Measurements from ENCODE around the gene TVP23A.
A peak's percentile ranks its signal among the peaks of the same experiment; 100 is the strongest.
"Not testable (repeated sequence)": the region's sequence is repeated elsewhere in the genome, so short reads cannot be mapped to it uniquely, and the experiment has no call there.

The TVP23A gene

DNA sequence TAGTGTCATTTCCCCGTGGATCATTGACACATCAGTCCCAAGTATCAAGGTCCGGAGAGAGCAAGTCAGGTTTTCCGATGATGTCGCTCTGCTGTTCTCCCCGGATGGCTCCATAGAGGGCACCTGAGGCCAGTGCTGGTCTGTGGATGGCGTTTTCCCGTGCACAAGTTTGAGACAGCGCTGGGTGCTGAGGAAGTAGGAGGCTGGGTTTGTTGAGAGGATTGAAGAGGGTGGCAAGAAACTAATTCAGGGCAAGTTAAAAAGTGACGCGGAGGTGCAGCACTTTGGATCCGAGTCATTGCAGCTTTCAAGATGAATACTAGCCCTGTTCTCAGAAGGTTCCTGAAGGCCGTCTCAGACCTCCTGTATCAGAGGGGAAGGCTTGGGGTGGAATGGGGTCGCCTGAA, 67.3 kb downstream of the TVP23A start:
- Mint-ChIP-seq H3K4me1 (peaks cover 12% of the 10 kb centered on the region), H3K9me3 (no peaks in the 10 kb centered on the region), H3K27ac (no peak overlapping the region), H3K27me3 (no peaks in the 10 kb centered on the region), H3K36me3 (peaks cover 19% of the 10 kb centered on the region), H3K4me3 (no peak overlapping the region)

DNA sequence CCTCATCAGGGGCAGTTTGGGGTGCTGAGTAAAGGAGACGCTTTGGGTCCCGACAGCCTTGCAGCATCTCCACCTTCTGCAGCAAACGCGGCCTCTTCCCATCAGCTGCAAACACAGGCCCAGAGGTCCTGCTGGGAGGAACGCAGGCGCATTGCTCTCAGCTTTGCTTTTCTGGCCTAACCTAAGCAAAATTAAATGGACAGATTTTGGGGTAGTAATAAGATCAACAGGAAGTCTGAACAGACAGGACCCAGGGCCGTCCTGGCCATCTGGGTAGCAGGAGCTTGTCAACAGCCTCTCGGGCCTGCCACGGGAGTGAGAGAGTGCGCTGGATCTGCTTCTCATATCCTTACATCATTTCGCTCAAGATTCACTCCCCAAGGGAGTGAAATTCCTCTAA, 67.8 kb downstream of the TVP23A start:
- Mint-ChIP-seq H3K36me3 (peaks cover 19% of the 10 kb centered on the region), H3K4me3 (no peak overlapping the region), H3K9me3 (no peaks in the 10 kb centered on the region), H3K27me3 (no peaks in the 10 kb centered on the region), H3K4me1 (peaks cover 15% of the 10 kb centered on the region), H3K27ac (no peak overlapping the region)

DNA sequence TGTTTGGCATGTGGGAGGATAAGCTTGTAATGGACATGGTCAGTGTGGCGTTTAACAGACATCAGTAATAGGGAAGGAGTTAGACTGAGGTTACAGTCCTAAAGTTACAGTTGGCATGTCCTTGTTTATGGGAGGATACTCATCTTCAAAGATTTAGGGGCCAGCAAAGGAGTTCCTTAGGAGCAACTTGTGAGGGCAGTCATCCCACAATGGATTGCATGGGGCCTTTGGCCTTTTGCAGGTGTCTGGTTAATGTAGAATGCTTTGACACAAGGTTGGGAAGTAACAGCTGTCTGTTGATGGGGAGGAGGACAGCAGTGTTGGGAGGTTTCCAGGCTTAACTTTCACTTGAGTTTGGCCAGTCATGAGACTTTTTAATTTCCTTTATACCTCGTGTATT, 72.8 kb downstream of the TVP23A start:
- H3K9me3 Mint-ChIP-seq, result no peaks in the 10 kb centered on the region
- H3K4me1 Mint-ChIP-seq, result peaks cover 38% of the 10 kb centered on the region
- no peaks in the 10 kb centered on the region for H3K27me3 Mint-ChIP-seq
- H3K4me3 Mint-ChIP-seq, result peak overlapping the region; percentile 2
- peaks cover 7% of the 10 kb centered on the region for H3K36me3 Mint-ChIP-seq
- H3K27ac Mint-ChIP-seq, result no peak overlapping the region

DNA sequence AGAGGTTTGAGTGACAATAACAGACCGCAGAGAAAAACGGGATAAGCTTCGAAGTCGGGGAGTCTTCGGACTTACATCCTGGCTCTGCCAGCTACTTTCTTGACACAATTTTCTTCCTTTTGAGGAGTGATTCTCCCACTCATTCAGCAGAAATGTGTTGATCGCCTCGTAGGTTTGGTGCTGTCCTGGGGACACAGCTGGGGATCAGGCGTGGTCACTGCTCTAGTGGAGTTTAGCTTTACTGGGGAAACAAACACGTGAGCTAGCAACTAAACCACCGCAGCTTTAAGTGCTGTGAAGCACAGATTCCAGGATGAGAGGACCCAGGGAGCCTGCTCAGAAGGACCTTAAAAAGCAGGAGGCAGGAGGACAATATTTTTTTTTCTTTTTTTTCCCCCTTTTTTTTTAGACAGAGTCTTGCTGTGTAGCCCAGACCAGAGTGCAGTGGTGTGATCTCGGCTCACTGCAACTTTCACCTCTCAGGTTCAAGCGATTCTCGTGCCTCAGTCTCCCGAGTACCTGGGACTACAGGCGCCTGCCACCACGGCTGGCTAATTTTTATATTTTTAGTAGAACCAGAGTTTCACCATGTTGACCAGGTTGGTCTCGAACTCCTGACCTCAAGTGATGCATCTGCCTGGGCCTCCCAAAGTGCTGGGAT, 74.1 kb downstream of the TVP23A start:
- Mint-ChIP-seq H3K27me3 (no peaks in the 10 kb centered on the region), H3K9me3 (no peaks in the 10 kb centered on the region), H3K36me3 (peaks cover 5% of the 10 kb centered on the region), H3K27ac (peak overlapping the region; percentile 98), H3K4me1 (peaks cover 37% of the 10 kb centered on the region), H3K4me3 (peak overlapping the region; percentile 95)

DNA sequence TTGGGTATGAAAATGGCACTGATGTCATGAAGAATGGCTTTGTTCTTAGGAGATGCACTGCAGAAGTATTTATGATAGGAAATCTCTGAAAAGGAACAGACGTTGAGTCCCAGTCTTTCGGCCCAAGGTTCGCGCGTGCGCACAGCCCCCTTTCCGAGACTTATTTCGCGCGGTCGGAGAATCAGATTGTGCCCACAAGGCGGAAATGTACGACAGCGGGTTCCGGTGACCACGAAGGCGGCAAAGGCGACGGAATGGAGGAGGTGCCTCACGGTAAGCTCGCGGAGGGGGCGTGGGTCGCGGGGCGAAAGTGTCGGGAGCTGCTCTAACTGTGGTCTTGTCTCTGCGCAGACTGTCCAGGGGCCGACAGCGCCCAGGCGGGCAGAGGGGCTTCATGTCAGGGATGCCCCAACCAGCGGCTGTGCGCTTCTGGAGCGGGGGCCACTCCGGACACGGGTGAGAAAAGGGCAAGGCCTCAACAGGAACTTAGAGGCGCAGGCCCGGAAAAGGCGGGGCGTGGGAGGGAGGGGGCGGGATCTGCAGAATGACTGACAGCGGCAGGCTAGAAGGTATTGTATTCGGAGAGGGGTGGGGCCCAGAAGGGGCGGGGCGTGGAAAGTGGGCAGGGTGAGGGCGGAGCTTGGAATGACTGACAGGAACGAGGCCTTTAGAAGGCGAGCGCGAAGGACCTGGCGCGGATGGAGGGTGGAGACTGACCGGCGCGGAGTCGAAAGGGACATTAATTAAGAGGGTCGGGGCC, 74.8 kb downstream of the TVP23A start, which contains the start of gene NUBP1:
Gene NUBP1 (plus strand): TSS at position 233 of the 760 bp plus-strand sequence. CDS start 22 bp downstream, at position 255.
- no peaks in the 10 kb centered on the region for H3K27me3 Mint-ChIP-seq
- peak within 1 kb of the TSS; percentile 95 for H3K4me3 Mint-ChIP-seq
- peak within 1 kb of the TSS; percentile 98 for H3K27ac Mint-ChIP-seq
- peaks cover 3% of the 10 kb centered on the region for H3K36me3 Mint-ChIP-seq
- H3K4me1 Mint-ChIP-seq, result peaks cover 30% of the 10 kb centered on the region
- H3K9me3 Mint-ChIP-seq, result no peaks in the 10 kb centered on the region

DNA sequence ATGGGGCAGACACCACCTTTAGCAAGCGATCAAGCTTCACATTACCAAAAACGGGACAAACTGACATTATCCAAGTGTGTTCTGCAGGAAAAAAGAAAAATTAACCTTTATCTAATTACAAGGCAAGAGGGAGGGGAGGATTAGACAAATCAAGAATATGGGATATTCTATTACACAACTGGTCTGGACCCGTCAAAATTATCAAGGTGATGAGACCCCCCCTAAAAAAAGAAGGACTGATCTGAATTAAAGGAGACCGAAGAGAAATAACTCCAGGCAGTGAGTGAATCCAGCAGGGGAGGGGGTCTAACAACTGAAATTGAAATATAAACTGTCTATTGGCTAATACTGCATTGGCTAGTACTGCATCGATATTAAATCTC, 75.4 kb downstream of the TVP23A start:
- Mint-ChIP-seq H3K4me3 (peak overlapping the region; percentile 95), H3K4me1 (peaks cover 35% of the 10 kb centered on the region), H3K9me3 (no peaks in the 10 kb centered on the region), H3K27ac (peak overlapping the region; percentile 98), H3K36me3 (peaks cover 3% of the 10 kb centered on the region), H3K27me3 (no peaks in the 10 kb centered on the region)

DNA sequence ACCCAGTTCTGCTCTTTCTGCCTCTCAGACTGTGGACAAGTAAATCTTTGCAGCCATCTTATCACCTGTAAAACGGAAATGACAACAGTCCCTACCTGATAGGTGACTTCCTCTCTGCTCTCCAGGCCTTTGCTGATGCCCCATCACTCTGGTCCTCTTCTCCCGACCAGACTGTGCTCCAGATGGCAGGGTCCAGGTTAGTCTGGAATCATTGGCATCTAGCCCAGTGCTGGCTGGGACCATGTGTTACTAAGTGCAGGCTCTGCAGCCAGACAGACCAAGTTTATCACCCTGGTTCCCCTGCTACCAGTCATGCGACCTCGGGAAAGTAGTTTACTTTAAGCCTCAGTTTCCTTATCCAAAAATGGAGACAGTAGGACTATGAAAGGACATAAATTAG, 76.8 kb downstream of the TVP23A start:
- Mint-ChIP-seq H3K27me3 (no peaks in the 10 kb centered on the region), H3K27ac (peak overlapping the region; percentile 46), H3K36me3 (peaks cover 1% of the 10 kb centered on the region), H3K4me1 (peaks cover 44% of the 10 kb centered on the region), H3K9me3 (no peaks in the 10 kb centered on the region), H3K4me3 (no peak overlapping the region)

DNA sequence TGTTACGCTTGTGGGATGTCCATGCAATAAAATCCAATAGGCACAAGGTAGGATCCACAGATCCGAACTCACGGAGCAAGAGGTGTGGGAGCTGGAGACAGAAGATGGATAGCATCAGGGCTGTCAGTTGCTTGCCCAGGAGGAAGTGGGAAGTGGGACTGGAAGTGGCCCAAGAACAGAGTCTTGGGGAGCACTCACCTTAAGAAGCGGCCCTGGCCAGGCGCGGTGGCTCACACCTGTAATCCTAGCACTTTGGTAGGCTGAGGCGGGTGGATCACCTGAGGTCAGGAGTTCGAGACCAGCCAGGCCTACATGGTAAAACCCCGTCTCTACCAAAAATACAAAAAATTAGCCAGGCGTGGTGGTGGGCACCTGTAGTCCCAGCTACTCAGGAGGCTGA, 77.3 kb downstream of the TVP23A start:
- H3K9me3 Mint-ChIP-seq, H3K27ac Mint-ChIP-seq, H3K27me3 Mint-ChIP-seq, H3K4me3 Mint-ChIP-seq, H3K36me3 Mint-ChIP-seq: not testable (repeated sequence)
- peaks cover 44% of the 10 kb centered on the region for H3K4me1 Mint-ChIP-seq

DNA sequence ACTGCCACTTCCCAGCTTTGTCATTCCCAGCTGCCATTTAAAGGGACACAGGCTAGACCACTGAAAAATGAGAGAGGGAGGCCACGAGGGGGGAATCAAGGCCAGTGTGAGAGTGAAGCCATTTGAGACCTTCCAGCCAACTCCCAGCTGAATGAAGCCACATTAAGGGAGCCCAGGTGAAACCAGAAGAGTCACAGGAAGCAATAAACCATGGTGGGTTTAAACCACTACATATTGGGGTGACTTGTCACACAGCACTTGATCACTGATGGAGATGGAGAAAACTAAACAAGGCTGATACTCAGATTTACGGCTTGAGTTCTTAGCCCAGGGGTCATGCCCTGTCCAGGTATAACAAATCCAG, 77.8 kb downstream of the TVP23A start:
- Mint-ChIP-seq H3K36me3 (peaks cover 1% of the 10 kb centered on the region), H3K4me3 (no peak overlapping the region), H3K27me3 (no peaks in the 10 kb centered on the region), H3K4me1 (peaks cover 41% of the 10 kb centered on the region), H3K27ac (no peak overlapping the region), H3K9me3 (no peaks in the 10 kb centered on the region)

DNA sequence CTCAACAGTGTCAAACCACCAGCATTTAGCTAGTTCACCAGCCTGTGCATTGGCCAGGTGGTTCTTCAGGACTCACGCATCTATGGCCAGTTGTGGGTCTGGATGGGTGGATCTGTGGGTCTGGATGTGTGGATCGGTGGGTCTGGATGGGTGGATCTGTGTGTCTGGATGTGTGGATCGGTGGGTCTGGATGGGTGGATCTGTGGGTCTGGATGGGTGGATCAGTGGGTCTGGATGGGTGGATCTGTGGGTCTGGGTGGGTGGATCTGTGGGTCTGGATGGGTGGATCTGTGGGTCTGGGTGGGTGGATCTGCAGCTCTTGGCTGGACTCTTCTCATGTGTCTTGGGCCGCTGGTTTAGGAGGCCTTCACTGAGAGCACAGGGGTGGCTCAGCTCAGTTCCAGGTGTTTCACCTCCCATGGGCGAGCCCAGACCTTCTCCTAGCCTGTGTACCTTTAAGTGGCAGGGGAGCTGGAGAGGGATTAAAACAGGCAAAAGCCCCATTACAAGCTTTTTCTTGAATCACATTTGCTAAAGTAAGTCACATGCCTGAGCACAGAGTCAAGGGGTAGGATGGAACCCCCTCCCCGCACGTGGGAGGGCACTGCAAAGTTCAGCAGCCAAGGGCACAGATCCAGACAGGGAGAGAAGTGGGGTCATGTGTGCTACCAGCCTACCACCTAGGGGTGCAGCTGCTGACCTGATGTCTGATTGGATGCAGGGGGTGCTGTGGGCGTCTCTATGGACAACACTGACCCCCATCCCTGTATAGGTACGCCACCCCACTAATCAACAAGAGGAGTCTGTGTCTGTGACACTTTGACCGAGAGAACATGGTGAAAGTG, 78.4 kb downstream of the TVP23A start:
- Mint-ChIP-seq H3K27ac (peak overlapping the region; percentile 57), H3K36me3 (peaks cover 1% of the 10 kb centered on the region), H3K9me3 (no peaks in the 10 kb centered on the region), H3K4me1 (peaks cover 35% of the 10 kb centered on the region), H3K27me3 (no peaks in the 10 kb centered on the region), H3K4me3 (no peak overlapping the region)

DNA sequence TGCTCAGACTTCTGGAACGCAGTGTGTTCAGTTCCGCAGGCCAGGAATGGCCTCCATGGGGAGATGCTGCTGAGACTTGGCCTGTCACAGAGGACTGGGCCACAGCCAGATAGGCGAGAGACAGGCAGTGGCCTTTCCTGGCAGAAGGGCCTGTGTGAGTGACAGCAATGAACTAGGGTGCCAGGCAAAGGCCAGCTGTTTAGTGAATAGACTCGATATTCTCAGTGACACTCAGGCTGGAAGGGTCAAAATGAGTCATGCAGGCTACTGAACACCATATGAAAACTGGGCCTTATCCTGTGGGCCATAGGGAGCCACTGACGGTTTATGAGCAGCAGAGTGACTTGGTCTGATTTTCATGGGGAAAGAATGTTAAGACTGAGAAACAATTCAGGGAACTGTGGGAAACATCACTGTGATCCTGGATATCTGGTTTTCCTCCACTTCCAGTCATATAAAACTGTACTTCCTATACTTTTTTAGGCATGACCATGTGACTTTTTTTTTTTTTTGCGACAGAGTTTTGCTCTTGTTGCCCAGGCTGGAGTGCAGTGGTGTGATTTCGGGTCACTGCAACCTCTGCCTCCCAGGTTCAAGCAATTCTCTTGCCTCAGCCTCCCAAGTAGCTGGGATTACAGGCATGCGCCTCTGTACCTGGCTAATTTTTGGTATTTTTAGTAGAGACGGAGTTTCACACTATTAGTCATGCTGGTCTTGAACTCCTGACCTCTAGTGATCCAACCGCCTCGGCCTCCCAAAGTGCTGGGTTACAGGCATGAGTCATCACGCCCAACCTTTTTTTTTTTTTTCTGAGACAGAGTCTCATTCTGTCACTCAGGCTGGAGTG, 80.1 kb downstream of the TVP23A start:
- no peaks in the 10 kb centered on the region for H3K9me3 Mint-ChIP-seq
- peaks cover 23% of the 10 kb centered on the region for H3K4me1 Mint-ChIP-seq
- no peaks in the 10 kb centered on the region for H3K36me3 Mint-ChIP-seq
- no peak overlapping the region for H3K27ac Mint-ChIP-seq
- no peaks in the 10 kb centered on the region for H3K27me3 Mint-ChIP-seq
- peak overlapping the region; percentile 11 for H3K4me3 Mint-ChIP-seq

DNA sequence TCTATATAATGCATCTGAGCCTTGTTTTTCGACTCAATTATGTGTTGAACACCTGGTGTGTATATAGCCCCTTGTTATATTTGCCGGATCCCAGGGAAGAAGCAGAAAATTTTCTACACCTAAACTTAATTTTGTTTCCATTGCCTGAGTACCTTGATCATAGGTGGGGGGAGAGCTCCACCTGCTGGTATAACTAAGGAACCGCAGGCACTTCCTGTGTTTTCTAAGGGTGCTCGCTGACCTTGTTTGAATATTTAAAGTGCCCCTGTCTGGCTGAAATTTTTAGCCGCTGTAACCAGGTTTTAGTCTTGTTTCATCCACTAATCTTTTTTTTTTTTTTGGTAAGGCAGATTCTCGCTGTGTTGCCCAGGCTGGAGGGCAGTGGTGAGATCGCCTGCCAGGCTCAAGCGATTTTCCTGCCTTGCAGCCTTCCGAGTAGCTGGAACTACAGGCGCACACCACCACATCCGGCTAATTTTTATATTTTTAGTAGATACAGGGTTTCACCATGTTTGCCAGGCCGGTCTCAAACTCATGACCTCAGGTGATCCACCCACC, 81.4 kb downstream of the TVP23A start:
- Mint-ChIP-seq H3K27me3 (no peaks in the 10 kb centered on the region), H3K4me3 (peak overlapping the region; percentile 69), H3K36me3 (peaks cover 2% of the 10 kb centered on the region), H3K27ac (peak overlapping the region; percentile 62), H3K4me1 (peaks cover 15% of the 10 kb centered on the region), H3K9me3 (no peaks in the 10 kb centered on the region)

DNA sequence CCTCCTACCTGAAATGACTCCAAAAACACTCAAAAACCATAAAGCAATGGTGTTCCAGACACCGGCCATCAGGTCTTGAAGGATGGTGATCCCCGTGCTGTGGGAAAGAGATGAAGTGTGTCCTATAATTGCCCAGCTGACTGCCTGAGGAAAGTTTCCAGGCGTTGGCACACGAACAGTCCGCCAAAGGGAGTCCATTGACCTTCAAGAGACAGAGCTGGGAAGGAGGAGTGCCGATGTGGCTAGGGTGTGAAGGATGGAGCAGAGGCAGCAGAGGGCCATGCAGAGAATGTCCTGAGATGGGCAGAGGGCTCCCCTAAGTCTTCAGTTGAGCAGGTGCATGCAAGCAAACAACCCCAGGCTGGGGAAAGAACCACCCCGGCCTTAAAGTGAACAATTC, 86.8 kb downstream of the TVP23A start:
- Mint-ChIP-seq H3K27me3 (no peaks in the 10 kb centered on the region), H3K36me3 (peaks cover 2% of the 10 kb centered on the region), H3K9me3 (no peaks in the 10 kb centered on the region), H3K27ac (no peak overlapping the region), H3K4me3 (no peak overlapping the region), H3K4me1 (no peaks in the 10 kb centered on the region)

DNA sequence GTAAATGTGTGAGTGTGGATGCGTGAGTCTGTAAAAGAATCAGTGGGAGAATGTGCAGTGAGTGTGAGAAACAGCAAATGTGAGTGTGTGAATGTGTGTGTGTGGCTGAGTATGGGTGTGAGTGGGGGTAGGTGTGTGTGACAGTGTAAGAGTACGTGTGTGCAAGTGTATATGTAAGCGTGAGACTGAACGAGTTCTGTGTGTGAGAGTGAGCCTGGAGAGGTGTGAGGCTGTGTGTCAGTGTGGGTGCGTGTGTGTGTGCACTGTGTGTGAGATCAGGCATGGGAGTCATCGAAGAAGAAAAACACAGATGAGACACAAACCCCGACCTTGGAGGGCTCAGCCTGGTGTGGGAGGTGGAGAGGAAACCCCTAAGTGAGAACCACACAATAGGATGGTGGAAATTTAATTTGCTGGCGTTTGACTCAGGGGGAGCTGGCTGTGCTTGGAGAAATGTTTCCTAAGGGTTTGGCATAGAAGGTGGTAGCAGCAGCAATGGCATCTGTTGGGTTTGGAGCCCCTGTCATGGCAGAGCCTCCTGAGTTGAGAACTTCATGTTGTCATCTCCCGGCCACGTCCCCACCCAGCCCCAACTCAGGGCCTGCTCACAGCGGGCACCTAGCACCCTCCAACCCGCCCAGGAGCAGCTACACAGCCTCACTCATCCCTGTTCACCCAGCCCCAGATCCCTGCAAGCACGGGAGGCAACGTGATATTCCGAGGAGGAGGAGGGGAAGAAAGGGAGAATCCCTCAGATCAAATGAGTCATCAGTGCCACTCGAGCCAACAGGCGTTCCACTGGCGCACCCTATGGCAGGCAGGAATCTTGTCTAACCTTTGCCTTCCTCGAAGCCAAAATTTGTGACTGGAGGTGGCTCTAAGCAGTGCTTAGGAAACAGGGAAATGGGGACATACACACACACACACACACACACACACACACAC, 89.2 kb downstream of the TVP23A start:
- H3K36me3 Mint-ChIP-seq, result peaks cover 2% of the 10 kb centered on the region
- no peaks in the 10 kb centered on the region for H3K4me1 Mint-ChIP-seq
- H3K27me3 Mint-ChIP-seq, result no peaks in the 10 kb centered on the region
- no peak overlapping the region for H3K4me3 Mint-ChIP-seq
- H3K27ac Mint-ChIP-seq, result no peak overlapping the region
- no peaks in the 10 kb centered on the region for H3K9me3 Mint-ChIP-seq
